ENCODE results near the gene SSBP3. TPM values are rescaled to one million over a fixed set of nuclear protein-coding genes. Genes with fewer than 3 reads are reported as not detected.

The SSBP3 gene
- total RNA-seq, 1 donor from 2014 or later, result 29.8 TPM

GRCh38 chr1:54410359-54410758 is 4.2 kb upstream of the SSBP3 start:
- no peak for DNase-seq (ENCODE audit: extremely low read depth, low read depth, low spot score)

GRCh38 chr1:54409156-54410142 is 3.3 kb upstream of the SSBP3 start:
- no peak for DNase-seq (ENCODE audit: extremely low read depth, low read depth, low spot score)

GRCh38 chr1:54408147-54409066 is 2.2 kb upstream of the SSBP3 start:
- no peak for DNase-seq (ENCODE audit: extremely low read depth, low read depth, low spot score)

- DNase-seq (ENCODE audit: extremely low read depth, low read depth, low spot score), result peak; percentile 85
These were observed 1.4 kb upstream of the SSBP3 start for GRCh38 chr1:54407404-54408146.

GRCh38 chr1:54407154-54407403 is 885 bp upstream of the SSBP3 start:
- no peak for DNase-seq (ENCODE audit: extremely low read depth, low read depth, low spot score)

- no peak for DNase-seq (ENCODE audit: extremely low read depth, low read depth, low spot score)
These were observed 298 bp downstream of the SSBP3 start for GRCh38 chr1:54405898-54406293.

- DNase-seq (ENCODE audit: extremely low read depth, low read depth, low spot score), result no peak
These were observed 976 bp downstream of the SSBP3 start for GRCh38 chr1:54404939-54405897.

- DNase-seq (ENCODE audit: extremely low read depth, low read depth, low spot score), result no peak
These were observed 1.9 kb downstream of the SSBP3 start for GRCh38 chr1:54404263-54404662.

DNA sequence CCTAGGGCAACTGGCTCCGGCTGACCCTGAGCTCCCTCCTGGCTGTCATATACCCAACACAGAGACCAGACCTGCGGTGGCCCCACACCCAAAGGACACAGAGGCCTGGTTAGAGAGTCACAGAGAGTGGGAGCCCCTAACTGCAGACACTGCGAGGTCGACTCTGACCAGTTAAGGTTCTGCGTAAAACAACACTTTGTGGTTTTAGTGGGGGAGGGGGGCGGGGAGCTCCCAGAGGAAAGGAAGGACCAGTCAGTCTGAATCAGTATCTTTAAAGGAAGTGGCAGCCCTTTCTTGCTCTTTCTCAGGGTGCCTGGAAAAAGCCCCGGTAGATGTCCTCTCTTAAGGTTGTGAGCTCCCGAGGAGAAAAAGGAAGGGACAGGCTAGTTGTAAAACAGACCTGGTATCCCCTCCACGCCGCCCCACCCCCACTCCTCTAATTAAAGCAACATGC is 2.4 kb downstream of the SSBP3 start:
- DNase-seq (ENCODE audit: extremely low read depth, low read depth, low spot score), result no peak

DNA sequence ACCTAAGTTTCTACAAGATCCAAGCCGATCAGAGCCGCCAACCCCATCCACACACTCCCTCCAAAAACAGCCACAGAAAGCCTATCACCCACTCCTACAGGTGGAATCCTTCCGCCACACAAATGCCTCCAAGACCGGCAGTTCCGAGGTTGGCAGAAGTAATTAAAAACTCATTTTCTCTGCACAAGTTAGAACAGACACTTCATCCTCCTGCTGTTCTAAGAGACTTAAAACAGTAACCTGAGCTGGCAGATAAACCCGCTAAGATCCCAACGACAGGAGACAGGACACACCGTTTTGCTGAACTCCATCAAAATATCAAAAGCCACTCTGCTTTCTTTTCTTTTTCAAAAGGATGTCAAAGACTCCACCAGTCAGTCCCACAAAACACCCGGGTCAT is 2.8 kb downstream of the SSBP3 start:
- no peak for DNase-seq (ENCODE audit: extremely low read depth, low read depth, low spot score)

DNA sequence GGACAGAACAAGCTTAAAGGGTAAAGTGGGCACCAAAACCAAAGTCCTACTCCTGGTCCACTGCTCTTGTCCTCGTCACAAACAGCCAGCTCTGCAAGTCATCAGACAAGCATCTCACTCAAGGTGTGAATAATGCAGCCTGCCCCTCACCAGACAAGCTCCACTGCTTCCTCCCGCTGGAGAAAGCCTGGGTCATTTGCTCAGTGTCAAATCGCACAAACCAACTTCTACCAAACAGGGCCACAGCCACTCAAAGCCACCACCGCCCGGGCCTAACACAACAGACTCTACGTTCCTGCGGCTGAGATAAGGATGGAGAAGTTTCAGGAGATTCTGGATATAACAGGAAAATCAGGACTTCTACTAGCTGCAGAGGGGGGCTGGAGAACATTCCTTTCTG is 3.3 kb downstream of the SSBP3 start:
- DNase-seq (ENCODE audit: extremely low read depth, low read depth, low spot score), result no peak

- no peak for DNase-seq (ENCODE audit: extremely low read depth, low read depth, low spot score)
These were observed 4.4 kb downstream of the SSBP3 start for GRCh38 chr1:54401799-54402198.

DNA sequence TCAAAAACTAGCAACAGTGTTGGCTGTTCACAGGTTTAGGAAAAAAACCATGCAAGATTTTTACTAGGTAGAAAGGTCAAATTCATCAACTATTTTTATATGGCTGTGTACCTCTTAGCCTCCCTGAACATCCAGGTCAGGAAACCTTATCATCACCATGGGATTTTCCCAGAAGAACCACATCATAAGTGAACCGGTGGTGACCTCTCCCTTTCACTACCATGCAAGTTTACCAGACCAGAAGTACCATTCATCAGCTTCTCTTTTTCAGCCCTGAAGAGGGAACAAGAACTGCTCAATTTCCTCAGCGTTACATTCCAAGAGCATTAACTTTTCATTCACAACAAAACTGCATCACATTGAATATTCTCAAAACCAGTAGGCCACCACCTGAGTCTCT is 5.9 kb downstream of the SSBP3 start:
- DNase-seq (ENCODE audit: extremely low read depth, low read depth, low spot score), result no peak

DNA sequence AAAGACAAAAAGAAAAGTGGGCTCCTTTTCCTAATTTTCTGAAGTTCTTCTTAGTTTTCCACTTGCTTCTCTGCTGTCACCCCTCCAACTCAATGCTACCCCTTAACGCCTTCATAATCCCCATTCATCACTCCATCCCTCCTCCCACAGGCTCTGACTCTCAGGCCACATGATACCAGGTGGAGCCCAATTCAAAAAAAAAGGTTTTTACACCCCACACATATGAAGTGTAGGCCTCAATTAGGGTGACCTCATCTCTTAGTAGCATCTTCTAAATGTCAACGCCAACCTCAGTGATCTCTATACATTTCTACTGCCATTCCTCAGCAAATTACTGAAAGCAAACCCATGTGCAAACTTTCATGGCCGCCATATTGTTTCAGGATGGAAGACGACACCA is 6.4 kb downstream of the SSBP3 start:
- no peak for DNase-seq (ENCODE audit: extremely low read depth, low read depth, low spot score)

DNA sequence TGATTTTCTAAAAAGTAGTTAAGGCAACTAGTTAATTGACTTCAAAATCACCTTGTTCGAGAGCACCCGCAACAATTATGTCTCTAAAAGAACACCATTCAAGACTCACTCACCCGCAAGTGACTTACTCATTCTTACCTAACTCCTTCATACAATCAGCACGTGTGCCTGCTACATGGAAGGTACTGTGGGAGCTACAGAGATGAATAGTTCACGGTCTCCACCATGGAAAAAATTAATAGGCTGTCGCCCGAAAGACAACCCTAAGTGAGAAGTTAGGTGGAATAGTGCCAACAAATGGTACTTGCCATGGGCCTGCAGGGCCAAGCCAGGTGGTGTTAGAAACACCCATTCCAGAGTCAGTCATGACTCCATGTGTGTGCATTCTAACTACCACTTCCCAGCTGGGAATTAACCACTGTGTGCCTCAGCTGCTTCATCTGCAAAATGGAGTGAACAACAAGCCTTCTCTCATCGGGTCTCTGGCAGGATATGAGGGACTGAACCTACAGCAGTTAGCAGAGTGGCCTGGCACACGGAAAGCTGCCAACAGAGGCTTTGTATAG is 7.1 kb downstream of the SSBP3 start:
- no peak for DNase-seq (ENCODE audit: extremely low read depth, low read depth, low spot score)

GRCh38 chr1:54397980-54398379 is 8.2 kb downstream of the SSBP3 start:
- no peak for DNase-seq (ENCODE audit: extremely low read depth, low read depth, low spot score)

- no peak for DNase-seq (ENCODE audit: extremely low read depth, low read depth, low spot score)
These were observed 9.1 kb downstream of the SSBP3 start for GRCh38 chr1:54397090-54397591.

DNA sequence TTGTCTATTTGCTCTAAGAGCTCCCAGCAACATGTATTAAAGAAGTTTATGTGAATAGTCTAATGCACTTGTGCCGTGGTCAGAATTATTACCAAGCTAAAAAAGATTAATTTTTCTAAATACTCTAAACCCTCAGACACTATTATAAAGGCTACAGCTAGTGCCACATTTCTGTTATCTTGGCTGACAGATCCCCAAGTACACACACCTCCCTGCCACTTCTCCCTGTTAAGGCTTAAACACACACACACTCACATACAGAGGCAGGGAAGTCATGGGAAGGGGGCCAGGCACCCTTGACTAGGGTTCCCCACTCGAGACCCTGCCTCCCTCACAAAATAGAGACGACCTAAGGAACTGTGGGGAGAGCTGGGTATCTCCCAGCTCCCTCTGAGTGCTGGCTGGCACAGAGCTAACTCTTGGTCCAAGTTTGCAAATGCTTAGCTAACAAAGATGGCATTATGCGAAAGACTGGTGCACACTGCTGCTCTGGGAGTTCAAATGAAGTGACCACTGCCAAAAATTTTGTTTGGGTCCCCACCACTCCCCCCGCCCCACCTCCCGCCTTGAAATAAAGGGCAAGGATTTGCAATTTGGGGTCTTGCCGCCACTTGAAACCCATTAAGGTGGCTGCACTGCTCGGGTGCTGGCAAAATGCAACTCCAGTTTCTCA is 9.8 kb downstream of the SSBP3 start:
- DNase-seq (ENCODE audit: extremely low read depth, low read depth, low spot score), result no peak
